Body of pancreas (tissue), 4 donors: Measurements from ENCODE around the gene TNFRSF8. TPM values are rescaled to one million over a fixed set of nuclear protein-coding genes. Genes with fewer than 3 reads are reported as not detected.
A peak's percentile ranks its signal among the peaks of the same experiment; 100 is the strongest.

Source experiments
- ATAC-seq: fragments of 150-250 bp; one replicate; pipeline ENCODE4 v1.9.1; 2016
- DNase-seq, 4 donors: peaks; one replicate each; pipeline ENCODE4 v3.0.0-alpha.2; 2019
- H3K27ac ChIP-seq, 4 donors: fragments of 200-600 bp; sonication (generic); 1 replicate in 3 of 4; 2 replicates in 1 of 4; pipeline versions ENCODE4 v1.5.1 to v1.6.1; 2016 to 2019; ENCODE audit warnings: mild to moderate bottlenecking in 1 of 4, mixed read lengths in 1 of 4, moderate library complexity in 1 of 4
- H3K27me3 ChIP-seq, 2 donors: fragments of 200-600 bp; sonication (generic); one replicate each; pipeline ENCODE4 v1.6.0; 2016; ENCODE audit warnings: mild to moderate bottlenecking in 1 of 2
- H3K36me3 ChIP-seq, 2 donors: fragments of 200-600 bp; sonication (generic); replicated peaks in 1 of 2; 2 replicates each; pipeline ENCODE4 v1.5.1; 2016; ENCODE audit warnings: low read depth in 2 of 2; ENCODE audit not compliant: insufficient read depth in 1 of 2
- H3K4me1 ChIP-seq: fragments of 200-600 bp; sonication (generic); one replicate; pipeline ENCODE4 v1.6.0; 2016
- H3K4me3 ChIP-seq, 2 donors: fragments of 200-600 bp; sonication (generic); 1 replicate in 1 of 2; 2 replicates in 1 of 2; pipeline ENCODE4 v1.5.1; 2016 to 2019
- H3K9me3 ChIP-seq, 3 donors: fragments of 200-600 bp; sonication (generic); 1 replicate in 2 of 3; 2 replicates in 1 of 3; pipeline ENCODE4 v1.5.1; 2016
- POLR2A ChIP-seq, 3 donors: fragments of 450-650 bp; IDR thresholded peaks; one replicate each; pipeline ENCODE4 v1.6.1; 2016; ENCODE audit warnings: antibody characterized with exemption in 3 of 3, mild to moderate bottlenecking in 2 of 3
- WGBS, 2 donors: methylation state at CpG; one replicate each; pipeline ENCODE4 v1.1.5; 2017; 5-methylcytosine and 5-hydroxymethylcytosine counted together
- intact Hi-C: fragments of 100-400 bp; cut with DNase I; formaldehyde crosslinking; loops from one replicate; pipeline ENCODE4 v1.15.1; 2023
- total RNA-seq, 2 donors: library from RNA; depleted of rRNA; stranded (reverse); fragments of >200 nt; gene quantifications; one replicate each; pipeline ENCODE4 v1.1.0, GENCODE V29; 2016
- TF ChIP-seq, protein P1 (sequence below), 7 experiments: fragments of 450-650 bp in 4 of 7; fragments of 200-600 bp in 3 of 7; sonication (generic) in 3 of 7; IDR thresholded peaks; one replicate each; pipeline ENCODE4 v1.5.1; 2016 to 2019; ENCODE audit warnings: antibody characterized with exemption in 7 of 7

The TNFRSF8 gene
- total RNA-seq, 2 donors from 2014 or later, result not detected

DNA sequence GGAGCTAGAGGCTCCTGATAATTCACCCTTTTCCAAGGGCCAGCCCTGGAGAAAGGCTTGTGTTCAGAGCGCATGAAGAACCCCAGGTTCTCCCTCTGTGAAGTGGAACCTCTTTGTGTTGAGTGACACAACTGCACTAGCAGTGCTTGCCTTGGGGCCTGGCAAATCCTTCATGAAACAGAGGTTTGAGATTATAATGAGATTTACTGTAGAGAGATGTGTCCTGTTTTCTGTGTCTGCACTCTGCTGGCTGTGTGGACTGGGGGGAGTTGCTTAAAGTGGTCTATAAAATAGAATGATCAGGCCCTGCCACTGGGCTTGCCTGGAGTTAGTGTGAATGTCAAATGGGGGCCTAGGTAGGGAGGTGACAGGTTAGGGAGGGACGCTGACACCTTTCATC lies 92.2 kb downstream of the TNFRSF8 start:
- H3K27ac ChIP-seq, result no peak overlapping the region
- H3K4me1 ChIP-seq, result no peaks in the 10 kb centered on the region
- no peaks in the 10 kb centered on the region for H3K9me3 ChIP-seq
- H3K4me3 ChIP-seq, result no peak overlapping the region
- WGBS, 2 donors, result 74 to 81% methylated on average over 2 of the region's 2 CpGs
- no peak for ATAC-seq
- H3K36me3 ChIP-seq, result no peaks in the 10 kb centered on the region
- no peak for DNase-seq
- no peak for TF ChIP-seq POLR2A (IDR thresholded peaks at IDR 0.05)
- TF ChIP-seq, protein P1, sequence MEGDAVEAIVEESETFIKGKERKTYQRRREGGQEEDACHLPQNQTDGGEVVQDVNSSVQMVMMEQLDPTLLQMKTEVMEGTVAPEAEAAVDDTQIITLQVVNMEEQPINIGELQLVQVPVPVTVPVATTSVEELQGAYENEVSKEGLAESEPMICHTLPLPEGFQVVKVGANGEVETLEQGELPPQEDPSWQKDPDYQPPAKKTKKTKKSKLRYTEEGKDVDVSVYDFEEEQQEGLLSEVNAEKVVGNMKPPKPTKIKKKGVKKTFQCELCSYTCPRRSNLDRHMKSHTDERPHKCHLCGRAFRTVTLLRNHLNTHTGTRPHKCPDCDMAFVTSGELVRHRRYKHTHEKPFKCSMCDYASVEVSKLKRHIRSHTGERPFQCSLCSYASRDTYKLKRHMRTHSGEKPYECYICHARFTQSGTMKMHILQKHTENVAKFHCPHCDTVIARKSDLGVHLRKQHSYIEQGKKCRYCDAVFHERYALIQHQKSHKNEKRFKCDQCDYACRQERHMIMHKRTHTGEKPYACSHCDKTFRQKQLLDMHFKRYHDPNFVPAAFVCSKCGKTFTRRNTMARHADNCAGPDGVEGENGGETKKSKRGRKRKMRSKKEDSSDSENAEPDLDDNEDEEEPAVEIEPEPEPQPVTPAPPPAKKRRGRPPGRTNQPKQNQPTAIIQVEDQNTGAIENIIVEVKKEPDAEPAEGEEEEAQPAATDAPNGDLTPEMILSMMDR (IDR thresholded peaks at IDR 0.05), result no peak
- intact Hi-C loops, result no loop called here
- H3K27me3 ChIP-seq, result no peaks in the 10 kb centered on the region

DNA sequence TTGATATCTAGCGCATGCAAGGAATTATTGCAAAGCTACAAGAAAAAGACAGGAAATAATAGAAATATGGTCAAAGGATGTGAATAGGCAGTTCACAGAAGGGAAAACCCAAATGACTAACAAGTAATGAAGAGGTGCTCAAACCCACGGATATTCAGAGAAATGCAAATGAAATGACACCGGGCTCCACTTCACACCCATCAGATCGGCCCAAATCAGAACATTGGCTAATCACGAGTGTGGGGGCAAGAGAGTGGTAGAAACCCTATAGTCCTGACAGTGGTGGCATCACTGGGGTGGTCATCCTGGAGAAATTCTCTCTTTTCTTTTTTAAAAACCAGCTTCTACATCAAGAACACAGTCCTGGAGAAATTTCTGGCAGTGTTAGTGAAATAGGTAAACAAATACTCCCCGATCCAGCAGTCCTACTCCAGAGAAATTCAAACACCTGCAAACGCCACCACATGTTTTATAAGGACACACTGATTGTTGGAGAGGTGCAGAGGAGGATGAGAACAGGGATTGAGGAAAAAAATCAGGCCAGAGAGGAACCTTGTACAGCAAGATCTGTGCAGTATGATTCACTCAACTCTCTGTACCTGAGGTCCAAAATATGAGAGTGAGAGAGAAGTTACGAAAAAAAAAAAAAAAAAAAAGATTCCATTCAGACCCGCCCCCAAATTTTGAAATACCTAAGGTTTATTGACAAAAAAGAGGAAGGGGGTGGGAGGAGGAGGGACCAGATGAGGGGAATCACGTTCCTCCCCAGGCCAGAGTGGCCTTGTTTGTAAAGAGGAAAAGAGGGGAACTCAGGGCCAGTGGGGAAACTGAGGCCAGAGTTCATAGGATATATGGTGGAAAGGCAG lies 94.5 kb downstream of the TNFRSF8 start:
- no peak for ATAC-seq

DNA sequence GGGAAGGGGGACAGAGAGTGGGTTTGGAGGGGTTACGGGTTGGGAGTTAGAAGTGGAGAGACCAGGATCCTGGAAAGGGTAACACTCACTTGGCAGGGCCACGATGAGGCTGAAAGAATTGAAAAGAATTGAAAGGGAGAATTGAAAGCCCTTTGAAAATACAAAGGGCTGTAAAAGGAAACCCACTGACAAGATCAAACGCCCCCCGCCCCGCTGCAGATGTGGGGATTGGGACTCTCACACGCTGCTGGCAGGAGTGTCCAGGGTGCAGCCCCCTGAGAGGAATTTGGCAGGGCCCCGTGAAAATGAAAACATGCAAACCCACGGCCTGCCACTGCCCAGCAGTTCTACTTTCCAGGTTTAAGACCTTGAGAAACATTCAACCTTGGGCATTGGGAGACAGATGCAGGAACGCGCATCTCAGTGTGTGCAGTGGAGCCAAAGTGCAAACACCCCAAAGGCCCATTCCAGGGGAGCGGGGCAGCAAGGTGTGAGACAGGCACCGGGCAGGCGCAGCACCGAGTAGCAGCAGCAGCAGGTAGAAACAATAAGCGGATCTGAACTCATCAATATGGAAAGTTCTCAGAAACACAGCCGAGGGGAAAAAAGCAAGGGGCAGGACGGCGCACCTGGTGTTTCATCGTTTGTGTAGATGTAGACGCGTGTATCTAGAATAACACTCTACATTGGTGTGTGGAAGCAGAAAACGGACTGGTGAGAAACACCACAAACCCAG lies 95.4 kb downstream of the TNFRSF8 start:
- Histone ChIP-seq H3K27me3 (no peaks in the 10 kb centered on the region), H3K27ac (no peak overlapping the region), H3K4me1 (peaks cover 15% of the 10 kb centered on the region), H3K4me3 (no peak overlapping the region), H3K9me3 (no peaks in the 10 kb centered on the region), H3K36me3 (no peaks in the 10 kb centered on the region)
- no peak for DNase-seq
- intact Hi-C loops, result no loop called here
- TF ChIP-seq POLR2A (IDR thresholded peaks at IDR 0.05), result no peak
- no peak for ATAC-seq
- WGBS, 2 donors, result 44 to 46% methylated on average over 22 of the region's 22 CpGs

More for the DNA sequence above, 94.5 kb downstream of the TNFRSF8 start:
- Histone ChIP-seq H3K36me3 (no peaks in the 10 kb centered on the region), H3K4me1 (peaks cover 14% of the 10 kb centered on the region), H3K4me3 (no peak overlapping the region), H3K27me3 (no peaks in the 10 kb centered on the region), H3K27ac (no peak overlapping the region), H3K9me3 (no peaks in the 10 kb centered on the region)
- intact Hi-C loops, result no loop called here
- DNase-seq, result no peak
- 25 to 33% methylated on average over 10 of the region's 10 CpGs for whole genome bisulfite sequencing, 2 donors
- TF ChIP-seq, protein P1 (IDR thresholded peaks at IDR 0.05), result no peak
- no peak for TF ChIP-seq POLR2A (IDR thresholded peaks at IDR 0.05)

DNA sequence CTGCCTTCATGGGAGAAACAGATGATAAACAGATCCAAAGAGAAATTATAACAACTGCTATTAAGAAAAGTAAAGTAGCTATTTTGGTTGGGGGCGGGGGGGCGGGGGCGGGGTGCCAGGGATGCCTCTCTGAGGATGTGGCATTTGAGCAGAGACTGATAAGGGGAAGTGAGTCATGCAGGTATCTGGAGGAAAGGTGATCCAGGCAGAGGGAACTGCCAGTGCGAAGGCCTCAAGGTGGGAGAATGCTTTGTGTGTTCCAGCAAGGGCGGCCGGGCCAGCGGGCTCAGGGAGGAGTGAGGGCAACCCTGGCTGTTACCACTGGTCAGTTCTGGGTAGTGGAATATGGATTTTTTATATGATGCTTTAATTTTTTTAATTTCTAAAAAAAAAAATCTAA lies 96.7 kb downstream of the TNFRSF8 start:
- ATAC-seq (no peak), DNase-seq (no peak)
- Histone ChIP-seq H3K4me1 (peaks cover 15% of the 10 kb centered on the region), H3K27me3 (no peaks in the 10 kb centered on the region), H3K27ac (no peak overlapping the region), H3K36me3 (no peaks in the 10 kb centered on the region), H3K9me3 (no peaks in the 10 kb centered on the region), H3K4me3 (no peak overlapping the region)
- intact Hi-C loops, result no loop called here
- WGBS, 2 donors, result 79 to 80% methylated on average over 7 of the region's 7 CpGs
- no peak for TF ChIP-seq POLR2A (IDR thresholded peaks at IDR 0.05)
- TF ChIP-seq, protein P1 (IDR thresholded peaks at IDR 0.05), result no peak

DNA sequence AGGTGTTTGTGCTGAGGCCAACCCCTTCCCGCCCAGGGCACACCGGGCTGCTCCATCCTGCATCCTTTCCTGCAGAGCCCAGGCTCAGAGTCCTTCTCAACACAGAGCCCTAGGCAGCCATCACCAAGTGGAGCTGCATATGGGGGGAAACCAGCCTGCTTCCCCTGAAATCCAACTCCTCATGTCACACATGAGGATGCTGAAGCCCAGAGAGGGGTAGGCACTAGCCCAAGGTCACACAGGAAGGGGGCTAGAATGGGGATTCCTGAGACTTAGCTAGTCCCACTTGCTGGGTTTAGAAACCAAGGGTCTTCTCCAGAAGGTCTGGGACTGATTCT lies 98.2 kb downstream of the TNFRSF8 start:
- no peaks in the 10 kb centered on the region for H3K9me3 ChIP-seq
- H3K27ac ChIP-seq, result peak overlapping the region in 2 of 4 donors; percentile 52 to 61
- intact Hi-C loops, result no loop called here
- ATAC-seq (no peak), DNase-seq (no peak)
- WGBS, 2 donors, result 100% methylated on average over 2 of the region's 2 CpGs; no CpG with 5 or more reads in 1 of the 2 donors
- no peak overlapping the region for H3K4me3 ChIP-seq
- no peaks in the 10 kb centered on the region for H3K27me3 ChIP-seq
- H3K4me1 ChIP-seq, result peaks cover 15% of the 10 kb centered on the region
- no peaks in the 10 kb centered on the region for H3K36me3 ChIP-seq
- TF ChIP-seq POLR2A (IDR thresholded peaks at IDR 0.05), result no peak
- TF ChIP-seq, protein P1 (IDR thresholded peaks at IDR 0.05), result no peak
